GM12878 (cell line): Measurements from ENCODE around the gene VASP. TPM values are rescaled to one million over a fixed set of nuclear protein-coding genes. Genes with fewer than 3 reads are reported as not detected.
A peak's percentile ranks its signal among the peaks of the same experiment; 100 is the strongest.

Experiments
- ATAC-seq: fragments of 200-7000 bp; cut with Tn5 transposase; 3 replicates; pipeline ENCODE4 v1.9.1; 2020; ENCODE audit warnings: mild to moderate bottlenecking, moderate library complexity
- BruUV-seq: library from RNA; stranded (reverse); fragments of 400-500 nt; replicated peaks from 2 replicates; lab custom pipeline; 2021; lab: Mats Ljungman, UMichigan
- CTCF ChIA-PET: fragments of 300-600 bp; sonication (Branson Sonifier 250); formaldehyde crosslinking; extraction: SDS; loops from one replicate; lab custom pipeline; 2021; ENCODE audit warnings: inconsistent platforms; lab: Yijun Ruan, JAX
- POLR2A ChIA-PET: fragments of 350-600 bp; formaldehyde crosslinking; extraction: SDS; loops from one replicate; lab custom pipeline; 2021; ENCODE audit warnings: inconsistent platforms; lab: Charles Lee
- RAD21 ChIA-PET: fragments of 300-600 bp; sonication (Branson Sonifier 250); formaldehyde crosslinking; loops from one replicate; lab custom pipeline; 2023; ENCODE audit warnings: antibody characterized with exemption; ENCODE audit not compliant: unreplicated experiment; lab: Charles Lee
- SMC1A ChIA-PET: fragments of 300-600 bp; sonication (Branson Sonifier 250); formaldehyde crosslinking; loops from one replicate; lab custom pipeline; 2023; ENCODE audit not compliant: unreplicated experiment, uncharacterized antibody; lab: Charles Lee
- DNase-seq: peaks from one replicate; pipeline ENCODE4 v3.0.0-alpha.2; 2011; ENCODE audit warnings: low read depth, low spot score
- FAIRE-seq: peaks from 3 replicates; lab custom pipeline; 2011; peaks lifted over from hg19 to GRCh38; lab: Jason Lieb, UNC
- H2AFZ ChIP-seq: 2 replicates; pipeline ENCODE4 v1.6.0; 2011; ENCODE audit warnings: low read depth, low read length, control low read depth; ENCODE audit not compliant: control insufficient read depth
- H3K27ac ChIP-seq: 2 replicates; pipeline ENCODE4 v1.5.1; 2011; ENCODE audit warnings: control low read depth; ENCODE audit not compliant: control insufficient read depth, insufficient read depth
- H3K27me3 ChIP-seq, 2 experiments: replicated peaks in 1 of 2; 2 replicates each; pipeline versions ENCODE4 v1.6.0 to v1.6.1; 2011; ENCODE audit warnings: low read length in 1 of 2; ENCODE audit not compliant: control insufficient read depth in 2 of 2, insufficient read depth in 2 of 2
- H3K36me3 ChIP-seq, 2 experiments: 2 replicates each; pipeline ENCODE4 v1.5.1; 2011; ENCODE audit warnings: low read length in 1 of 2; ENCODE audit not compliant: control insufficient read depth in 2 of 2, insufficient read depth in 2 of 2
- H3K4me1 ChIP-seq: 2 replicates; pipeline ENCODE4 v1.6.1; 2011; ENCODE audit warnings: mild to moderate bottlenecking, low read length, moderate library complexity, mixed read lengths; ENCODE audit not compliant: control insufficient read depth, insufficient read depth
- H3K4me2 ChIP-seq: 2 replicates; pipeline ENCODE4 v1.6.0; 2011; ENCODE audit warnings: control low read depth; ENCODE audit not compliant: control insufficient read depth, insufficient read depth
- H3K4me3 ChIP-seq: fragments of 200-600 bp; sonication (generic); 2 replicates; pipeline ENCODE4 v1.5.1; 2016
- H3K79me2 ChIP-seq: 2 replicates; pipeline ENCODE4 v1.6.0; 2011; ENCODE audit warnings: low read length; ENCODE audit not compliant: control insufficient read depth, insufficient read depth
- H3K9ac ChIP-seq: 2 replicates; pipeline ENCODE4 v1.8.0; 2011; ENCODE audit warnings: low read length, control low read depth, mixed read lengths; ENCODE audit not compliant: control insufficient read depth, insufficient read depth
- H3K9me3 ChIP-seq: replicated peaks from 3 replicates; pipeline ENCODE4 v1.5.1; 2011; ENCODE audit warnings: mild to moderate bottlenecking, low read length; ENCODE audit not compliant: control insufficient read depth, insufficient read depth
- H4K20me1 ChIP-seq: 2 replicates; pipeline ENCODE4 v1.6.0; 2011; ENCODE audit not compliant: control insufficient read depth, insufficient read depth
- CHD1 ChIP-seq: IDR thresholded peaks from 2 replicates; pipeline ENCODE4 v1.6.1; 2012; ENCODE audit warnings: low read depth, low read length, improper control_type of control experiment
- CHD2 ChIP-seq: IDR thresholded peaks from 2 replicates; pipeline ENCODE4 v1.6.1; 2011; ENCODE audit warnings: low read depth, low read length, improper control_type of control experiment, borderline replicate concordance
- ELK1 ChIP-seq: IDR thresholded peaks from 2 replicates; pipeline ENCODE4 v1.6.1; 2012; ENCODE audit warnings: low read depth, low read length, improper control_type of control experiment
- IKZF1 ChIP-seq: fragments of 450-650 bp; conservative IDR thresholded peaks from 2 replicates; pipeline ENCODE4 v1.6.1; 2017; ENCODE audit warnings: antibody characterized with exemption, mild to moderate bottlenecking
- SMAD5 ChIP-seq: IDR thresholded peaks from 2 replicates; pipeline ENCODE4 v1.6.1; 2016; ENCODE audit warnings: antibody characterized with exemption, low read depth
- SUPT20H ChIP-seq: IDR thresholded peaks from 2 replicates; pipeline ENCODE4 v1.6.1; 2011; ENCODE audit warnings: low read depth, mild to moderate bottlenecking, low read length, moderate library complexity, borderline replicate concordance; ENCODE audit not compliant: control insufficient read depth
- TCF3 ChIP-seq: IDR thresholded peaks from 2 replicates; pipeline ENCODE4 v1.6.1; 2012; ENCODE audit warnings: low read depth, mild to moderate bottlenecking, low read length, borderline replicate concordance; ENCODE audit not compliant: insufficient read depth
- ZNF24 ChIP-seq: fragments of 450-650 bp; IDR thresholded peaks from 2 replicates; pipeline ENCODE4 v1.6.1; 2017; ENCODE audit warnings: antibody characterized with exemption, mild to moderate bottlenecking
- WGBS: methylation state at CpG from one replicate; pipeline ENCODE4 v1.1.6; 2016; ENCODE audit warnings: low lambda C conversion rate; ENCODE audit not compliant: insufficient replicate concordance, insufficient coverage; ENCODE audit errors: missing lambda C conversion rate; 5-methylcytosine and 5-hydroxymethylcytosine counted together
- in situ Hi-C: fragments of 300-500 bp; cut with MboI; formaldehyde crosslinking; loops from 9 replicates; pipeline ENCODE4 v1.14.3; 2018; ENCODE audit warnings: mixed read lengths
- intact Hi-C: fragments of 100-400 bp; cut with micrococcal nuclease; formaldehyde crosslinking; loops from one replicate; pipeline ENCODE4 v1.14.2; 2022; ENCODE audit not compliant: unreplicated experiment
- polyA plus RNA-seq, 11 experiments: library from polyadenylated mRNA; depleted of rRNA in 4 of 11; unstranded in 6 of 11; stranded (reverse) in 5 of 11; fragments of >200 nt; fragmentation: Nextera tagmentation in 4 of 11; fragmentation: Illumina TruSeq in 1 of 11; extraction: Ambion mirVana in 4 of 11; extraction: Trizol in 1 of 11; gene quantifications; 1 replicate in 1 of 11; 2 replicates in 10 of 11; pipeline versions ENCODE4 v1.2.1 to v1.2.3, GENCODE V29; 2011 to 2016; ENCODE audit warnings: inconsistent platforms in 2 of 11, missing spikeins in 2 of 11, low read depth in 1 of 11
- total RNA-seq, 4 experiments: library from RNA; depleted of rRNA in 3 of 4; stranded (reverse); fragments of >200 nt in 3 of 4; fragmentation: Illumina TruSeq in 1 of 4; extraction: Trizol in 1 of 4; gene quantifications; 2 replicates each; pipeline versions ENCODE4 v1.2.1 to v1.2.3, GENCODE V29; 2013 to 2021

The VASP gene
- total and polyA plus RNA-seq, 10 of the 15 experiments (the other 5 are each of a cell fraction or from before 2014, with no cell fraction given), result 19.5 to 298 (median 84.8) TPM

DNA sequence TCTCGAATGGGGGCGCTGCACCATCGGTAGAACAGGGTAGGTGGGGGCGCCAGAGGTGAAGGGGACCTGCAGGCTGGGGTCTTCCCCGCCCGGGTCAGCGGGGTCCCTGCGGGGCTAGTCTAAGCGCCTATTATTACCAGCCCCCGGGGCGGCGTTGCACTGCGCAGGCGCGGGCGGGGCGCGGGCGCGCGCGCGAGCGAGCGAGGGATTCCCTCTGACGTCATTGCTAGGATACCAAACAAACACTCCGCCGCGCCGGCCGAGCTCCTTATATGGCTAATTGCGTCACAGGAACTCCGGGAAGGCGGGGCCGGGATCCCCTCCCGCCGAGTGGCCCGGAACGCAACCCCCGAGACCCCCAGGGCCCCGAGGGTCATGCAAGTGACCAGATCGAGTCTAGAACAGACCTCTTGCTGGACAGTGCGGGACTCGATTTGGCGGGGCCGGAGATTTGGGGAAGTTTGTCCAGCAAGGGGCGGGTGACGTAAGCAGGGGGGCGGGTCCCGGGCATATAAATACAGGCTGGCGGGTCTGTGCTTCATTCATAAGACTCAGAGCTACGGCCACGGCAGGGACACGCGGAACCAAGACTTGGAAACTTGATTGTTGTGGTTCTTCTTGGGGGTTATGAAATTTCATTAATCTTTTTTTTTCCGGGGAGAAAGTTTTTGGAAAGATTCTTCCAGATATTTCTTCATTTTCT is 39.7 kb upstream of the VASP start, which contains the start of gene FOSB (continued):
- TF ChIP-seq CHD2, result no peak
- TF ChIP-seq, all 136 proteins: peak for 35

GRCh38 chr19:45468159-45468651 is 39.1 kb upstream of the VASP start:
- Histone ChIP-seq H3K9ac (peak overlapping the region; percentile 76), H3K36me3 (no peaks in the 10 kb centered on the region), H4K20me1 (peaks cover 3% of the 10 kb centered on the region; the same call in 1 of the 2 replicates), H3K4me1 (peaks cover 14% of the 10 kb centered on the region), H3K9me3 (no peaks in the 10 kb centered on the region), H3K27me3 (peaks cover 0 to under 1% of the 10 kb centered on the region in 2 experiments; a peak in 2 of 4 replicates), H3K4me3 (peak overlapping the region; percentile 82), H3K27ac (no peak overlapping the region), H2AFZ (no peak overlapping the region), H3K79me2 (no peaks in the 10 kb centered on the region), H3K4me2 (peak overlapping the region; percentile 100)
- ATAC-seq, result no peak
- in situ Hi-C loops, result loop anchor here (25.0 kb wide), 1 partner anchor 1706 kb away; the partner anchor contains the start of gene SMG9
- ChIA-PET CTCF (interaction anchor here (0.7 to 5.2 kb wide), 13 partner anchors 10 to 185 kb away, joined by 3 to 71 read pairs (median 12); no protein-coding TSS in a partner anchor), RAD21 (interaction anchor here (0.6 to 4.3 kb wide), 9 partner anchors 9 to 177 kb away, joined by 3 to 64 read pairs (median 6); no protein-coding TSS in a partner anchor), POLR2A (interaction anchor here (0.6 to 2.3 kb wide), 14 partner anchors 10 to 349 kb away, joined by 3 to 8 read pairs (median 4); no protein-coding TSS in a partner anchor), SMC1A (interaction anchor here (0.9 to 4.8 kb wide), 7 partner anchors 10 to 64 kb away, joined by 3 to 52 read pairs (median 4); partner anchors contain the start of gene PPP1R13L)
- no peak for TF ChIP-seq ELK1
- no peak for TF ChIP-seq CHD1
- TF ChIP-seq ZNF24, result no peak
- TF ChIP-seq SUPT20H, result no peak
- no peak for TF ChIP-seq IKZF1
- 0 out of 2 replicates have a peak, but pooled peaks have one; percentile 6 for TF ChIP-seq TCF3
- no peak for TF ChIP-seq SMAD5
- intact Hi-C loops, result loop anchor here (2.0 kb wide), 1 partner anchor 17 kb away; no protein-coding TSS in a partner anchor
- no peak for FAIRE-seq
- TSS peak; percentile 93 for BruUV-seq
- no peak for DNase-seq
- 1% methylated on average over 31 of the region's 31 CpGs for WGBS
